BJ (cell line): Measurements from ENCODE around the gene DRD3. TPM values are rescaled to one million over a fixed set of nuclear protein-coding genes. Genes with fewer than 3 reads are reported as not detected.

ENCODE experiments used
- CTCF ChIA-PET: fragments of 350-600 bp; formaldehyde crosslinking; extraction: SDS; loops from one replicate; lab custom pipeline; 2021; ENCODE audit warnings: antibody characterized with exemption, inconsistent platforms; lab: Yijun Ruan, JAX
- POLR2A ChIA-PET: fragments of 300-600 bp; sonication (Branson Sonifier 250); formaldehyde crosslinking; extraction: SDS; loops from one replicate; lab custom pipeline; 2021; ENCODE audit warnings: antibody characterized with exemption; lab: Charles Lee
- DNase-seq: peaks from one replicate; pipeline ENCODE4 v3.0.0-alpha.2; 2011; ENCODE audit warnings: low read depth
- H3K27me3 ChIP-seq: 2 replicates; pipeline ENCODE4 v1.6.0; 2011; ENCODE audit warnings: low read length; ENCODE audit not compliant: control insufficient read depth, insufficient read depth
- H3K36me3 ChIP-seq: 2 replicates; pipeline ENCODE4 v1.5.1; 2011; ENCODE audit warnings: low read length; ENCODE audit not compliant: control insufficient read depth, insufficient read depth
- H3K4me3 ChIP-seq: 2 replicates; pipeline ENCODE4 v1.5.1; 2011; ENCODE audit warnings: low read depth, mild to moderate bottlenecking, control low read depth, low read length
- polyA plus RNA-seq: library from polyadenylated mRNA; depleted of rRNA; stranded (reverse); fragments of >200 nt; gene quantifications from 2 replicates; pipeline ENCODE4 v1.2.3, GENCODE V29; 2011
- TF ChIP-seq, protein P1 (sequence below): IDR thresholded peaks from 2 replicates; pipeline ENCODE4 v1.5.1; 2011; ENCODE audit warnings: low read depth, mild to moderate bottlenecking, control low read depth, inconsistent platforms, low read length, moderate library complexity; ENCODE audit not compliant: insufficient read depth

DRD3 gene
- polyA plus RNA-seq, 1 experiment: not detected

DNA sequence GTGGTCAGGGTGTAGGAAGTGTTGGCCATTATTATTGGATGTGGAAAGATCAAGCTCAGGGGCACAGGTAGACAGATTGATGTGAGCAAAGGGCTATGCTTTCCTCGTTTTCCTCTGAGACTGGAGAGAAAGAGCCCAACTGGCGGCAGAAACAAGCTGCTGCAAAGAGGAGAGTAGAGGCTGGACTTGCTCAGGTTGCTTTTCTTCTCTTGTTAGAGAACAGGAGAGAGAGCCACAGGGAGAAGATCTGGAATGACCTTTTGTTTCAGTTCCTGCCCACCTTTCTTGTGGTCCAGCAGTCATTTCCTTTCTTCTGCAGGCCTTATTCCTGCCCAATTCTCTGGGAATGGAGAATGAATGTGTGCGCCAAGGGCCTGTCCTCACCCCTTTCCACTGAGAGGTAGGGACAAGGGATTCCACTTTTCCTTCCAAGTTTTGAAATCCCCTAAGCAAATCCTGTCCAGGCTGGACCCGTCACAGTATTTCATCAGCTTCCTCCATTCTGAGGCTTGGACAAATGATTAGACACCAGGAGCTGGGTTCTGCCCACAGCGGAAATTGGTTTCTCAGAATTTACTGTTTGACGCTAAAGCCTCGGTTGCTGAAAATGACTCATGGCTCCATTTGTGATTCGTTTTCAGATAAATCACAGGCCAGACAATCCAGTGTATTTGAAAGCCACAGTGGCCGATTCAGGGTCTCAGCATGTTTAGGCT lies 42.5 kb upstream of the DRD3 start:
- Histone ChIP-seq H3K36me3 (no peaks in the 10 kb centered on the region), H3K4me3 (no peak overlapping the region), H3K27me3 (no peaks in the 10 kb centered on the region; the same call in 1 of the 2 replicates)
- TF ChIP-seq, protein P1, sequence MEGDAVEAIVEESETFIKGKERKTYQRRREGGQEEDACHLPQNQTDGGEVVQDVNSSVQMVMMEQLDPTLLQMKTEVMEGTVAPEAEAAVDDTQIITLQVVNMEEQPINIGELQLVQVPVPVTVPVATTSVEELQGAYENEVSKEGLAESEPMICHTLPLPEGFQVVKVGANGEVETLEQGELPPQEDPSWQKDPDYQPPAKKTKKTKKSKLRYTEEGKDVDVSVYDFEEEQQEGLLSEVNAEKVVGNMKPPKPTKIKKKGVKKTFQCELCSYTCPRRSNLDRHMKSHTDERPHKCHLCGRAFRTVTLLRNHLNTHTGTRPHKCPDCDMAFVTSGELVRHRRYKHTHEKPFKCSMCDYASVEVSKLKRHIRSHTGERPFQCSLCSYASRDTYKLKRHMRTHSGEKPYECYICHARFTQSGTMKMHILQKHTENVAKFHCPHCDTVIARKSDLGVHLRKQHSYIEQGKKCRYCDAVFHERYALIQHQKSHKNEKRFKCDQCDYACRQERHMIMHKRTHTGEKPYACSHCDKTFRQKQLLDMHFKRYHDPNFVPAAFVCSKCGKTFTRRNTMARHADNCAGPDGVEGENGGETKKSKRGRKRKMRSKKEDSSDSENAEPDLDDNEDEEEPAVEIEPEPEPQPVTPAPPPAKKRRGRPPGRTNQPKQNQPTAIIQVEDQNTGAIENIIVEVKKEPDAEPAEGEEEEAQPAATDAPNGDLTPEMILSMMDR: no peak
- CTCF ChIA-PET: interaction anchor here (1.1 kb wide), 1 partner anchor 11 kb away, joined by 3 read pairs; no protein-coding TSS in a partner anchor
- DNase-seq: no peak
- POLR2A ChIA-PET: no interaction called here

GRCh38 chr3:114219741-114220140 lies 40.9 kb upstream of the DRD3 start:
- Histone ChIP-seq H3K36me3 (no peaks in the 10 kb centered on the region), H3K4me3 (no peak overlapping the region), H3K27me3 (no peaks in the 10 kb centered on the region; the same call in 1 of the 2 replicates)
- ChIA-PET POLR2A (no interaction called here), CTCF (interaction anchor here (1.5 kb wide), 1 partner anchor 15 kb away, joined by 3 read pairs; no protein-coding TSS in a partner anchor)
- TF ChIP-seq, protein P1: no peak
- no peak for DNase-seq

DNA sequence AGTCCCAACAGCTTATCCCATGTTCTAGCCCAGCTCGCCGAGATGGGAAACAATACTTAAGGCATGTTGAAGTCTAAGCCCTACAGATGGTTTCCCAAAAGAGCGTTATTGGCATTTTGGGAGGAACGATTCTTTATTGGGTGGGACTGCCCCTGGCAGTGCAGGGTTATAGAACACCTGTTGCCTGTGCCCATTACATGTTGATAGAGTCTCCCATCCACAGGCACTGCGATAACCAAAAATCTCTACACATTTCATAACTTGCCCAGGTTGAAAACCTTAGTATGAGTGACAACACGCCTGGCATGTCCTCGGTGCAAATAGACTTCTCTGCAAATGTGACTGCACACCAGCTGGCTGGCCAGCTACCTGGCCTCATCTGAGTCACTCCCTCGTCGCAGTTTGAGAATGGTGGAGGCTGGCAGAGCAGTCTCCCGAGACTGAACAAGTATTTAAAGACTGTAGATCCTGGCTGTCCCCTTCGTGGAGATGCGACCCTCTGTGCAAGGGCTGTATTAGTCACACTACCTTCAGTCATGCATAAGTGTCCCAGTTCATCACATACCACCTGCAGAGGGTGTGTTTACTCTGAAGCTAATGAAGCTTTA lies 39.8 kb upstream of the DRD3 start:
- Histone ChIP-seq H3K4me3 (no peak overlapping the region), H3K36me3 (no peaks in the 10 kb centered on the region), H3K27me3 (no peaks in the 10 kb centered on the region; the same call in 1 of the 2 replicates)
- ChIA-PET CTCF (interaction anchor here (1.5 kb wide), 1 partner anchor 14 kb away, joined by 3 read pairs; no protein-coding TSS in a partner anchor), POLR2A (no interaction called here)
- TF ChIP-seq, protein P1: no peak
- DNase-seq: no peak

DNA sequence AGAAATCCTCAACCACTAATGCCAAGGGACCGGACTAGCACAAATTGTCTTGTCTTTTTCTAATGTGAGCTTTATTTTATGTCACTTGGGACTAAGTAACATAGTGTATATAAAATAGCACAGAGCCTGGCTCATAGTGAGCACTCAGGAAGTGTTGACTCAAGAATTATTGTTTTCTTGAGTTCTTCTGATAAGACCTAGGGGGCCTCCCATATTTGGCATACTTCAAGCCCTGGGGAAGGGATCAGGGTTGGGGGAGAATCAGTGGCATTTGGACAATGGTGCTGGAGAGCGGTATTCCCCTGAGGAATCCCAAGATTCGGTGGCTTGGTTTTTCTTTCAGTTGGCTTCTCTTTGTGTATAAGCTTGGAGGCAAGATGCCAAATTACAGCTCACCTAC lies 39.2 kb upstream of the DRD3 start:
- POLR2A ChIA-PET: no interaction called here
- CTCF ChIA-PET: no interaction called here
- TF ChIP-seq, protein P1: no peak
- Histone ChIP-seq H3K36me3 (no peaks in the 10 kb centered on the region), H3K4me3 (no peak overlapping the region), H3K27me3 (no peaks in the 10 kb centered on the region; the same call in 1 of the 2 replicates)
- DNase-seq: no peak

DNA sequence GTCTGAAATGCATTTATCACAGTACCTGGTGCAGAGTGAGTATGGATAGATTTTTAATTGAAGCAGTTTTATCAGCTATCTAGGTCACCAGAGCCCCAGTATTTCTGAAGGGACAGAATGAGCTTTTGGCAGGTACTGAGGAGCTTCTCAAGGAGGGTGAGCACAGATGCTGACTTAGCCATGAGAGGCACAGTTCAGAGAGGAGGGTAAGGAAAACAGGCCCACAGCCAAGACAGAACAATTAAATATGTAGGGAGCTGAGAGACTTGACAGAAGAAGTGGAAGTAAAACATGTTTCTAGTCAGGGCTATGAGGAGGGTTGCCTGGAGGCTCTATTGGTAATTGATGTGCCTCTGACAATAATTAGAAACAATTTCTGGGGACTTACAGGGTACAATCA lies 38.4 kb upstream of the DRD3 start:
- TF ChIP-seq, protein P1: no peak
- no peak for DNase-seq
- no peak overlapping the region for H3K4me3 ChIP-seq
- CTCF ChIA-PET: no interaction called here
- H3K27me3 ChIP-seq: no peaks in the 10 kb centered on the region; the same call in none of the 2 replicates
- POLR2A ChIA-PET: no interaction called here
- no peaks in the 10 kb centered on the region for H3K36me3 ChIP-seq
